HG02970 (cell line): ENCODE measurements around the gene BAHD1.
"Not testable (repeated sequence)": the region's sequence is repeated elsewhere in the genome, so short reads cannot be mapped to it uniquely, and the experiment has no call there.

Experiments used
- ATAC-seq: cut with Tn5 transposase; IDR thresholded peaks from one replicate; pipeline ENCODE4 v1.9.1; 2021; ENCODE audit warnings: mild to moderate bottlenecking, moderate library complexity, moderate number of reproducible peaks; ENCODE audit not compliant: unreplicated experiment, low FRiP score

Gene BAHD1

GRCh38 chr15:40443255-40443654, 2.5 kb downstream of the BAHD1 start:
- ATAC-seq, result no peak

GRCh38 chr15:40443846-40444245, 3.1 kb downstream of the BAHD1 start:
- ATAC-seq, result no peak

DNA sequence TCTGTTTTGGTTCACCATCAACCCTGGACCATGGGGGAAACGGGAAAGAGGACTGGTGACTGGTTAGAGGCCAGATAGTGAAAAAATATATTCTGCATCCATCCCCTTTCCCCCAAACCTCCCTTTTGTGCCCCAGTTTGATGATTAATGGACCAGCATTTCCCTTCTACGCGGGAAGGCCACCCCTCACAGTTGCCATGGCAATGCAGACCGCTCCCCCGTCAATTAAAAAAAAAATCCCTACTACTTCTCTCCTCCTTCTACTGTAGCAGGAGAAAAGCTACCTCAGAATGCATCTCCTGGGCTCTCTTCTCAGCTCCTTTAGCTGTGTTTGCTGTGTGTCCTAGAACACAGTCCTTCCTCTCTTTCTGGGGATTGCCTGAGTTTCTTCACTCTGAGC, 4.0 kb downstream of the BAHD1 start:
- no peak for ATAC-seq

DNA sequence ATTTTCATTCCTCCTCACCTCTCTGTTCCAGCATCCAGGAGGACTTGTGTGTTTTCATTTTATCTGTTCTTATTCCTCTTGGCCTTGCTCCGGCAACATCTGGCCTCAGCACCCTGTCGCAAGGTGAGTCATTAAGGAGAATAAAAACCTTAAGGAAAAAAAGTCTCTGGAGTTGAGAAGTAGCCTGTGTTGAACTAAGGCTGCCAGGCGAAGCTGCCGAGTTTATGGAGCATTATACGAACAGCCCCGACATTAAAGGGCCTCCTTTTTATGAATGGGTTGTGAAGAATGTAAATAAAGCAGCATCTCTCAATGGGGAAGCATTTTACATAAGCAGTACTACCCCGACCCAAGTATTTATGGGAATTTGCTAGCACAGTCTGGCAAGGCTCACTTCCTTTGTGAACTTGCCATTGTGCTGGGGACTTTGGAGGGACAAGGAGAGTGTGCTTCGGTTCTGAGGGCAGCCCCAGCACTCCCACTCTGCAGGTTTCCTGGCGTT, 4.7 kb downstream of the BAHD1 start:
- no peak for ATAC-seq

DNA sequence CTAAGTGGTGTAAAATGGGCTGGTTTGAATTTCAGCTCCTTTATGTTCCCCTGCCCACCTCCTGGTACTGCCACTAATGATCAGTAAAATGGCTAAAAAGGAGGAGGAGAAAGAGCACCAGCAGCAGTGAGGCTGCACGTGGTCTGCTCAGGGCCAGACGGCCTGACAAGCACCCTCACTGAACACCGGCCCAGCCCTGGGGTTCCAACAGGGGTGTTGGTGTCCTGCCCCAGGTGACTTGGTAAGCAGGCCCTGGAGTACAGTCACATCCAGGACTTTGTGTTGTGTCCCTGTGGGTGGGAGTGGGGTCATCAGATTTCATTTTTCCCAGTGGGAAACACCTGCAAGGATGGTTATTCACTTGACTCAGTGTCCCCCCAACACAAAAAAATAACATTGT, 5.4 kb downstream of the BAHD1 start:
- ATAC-seq, result no peak

GRCh38 chr15:40448354-40448753, 7.6 kb downstream of the BAHD1 start:
- ATAC-seq, result no peak

DNA sequence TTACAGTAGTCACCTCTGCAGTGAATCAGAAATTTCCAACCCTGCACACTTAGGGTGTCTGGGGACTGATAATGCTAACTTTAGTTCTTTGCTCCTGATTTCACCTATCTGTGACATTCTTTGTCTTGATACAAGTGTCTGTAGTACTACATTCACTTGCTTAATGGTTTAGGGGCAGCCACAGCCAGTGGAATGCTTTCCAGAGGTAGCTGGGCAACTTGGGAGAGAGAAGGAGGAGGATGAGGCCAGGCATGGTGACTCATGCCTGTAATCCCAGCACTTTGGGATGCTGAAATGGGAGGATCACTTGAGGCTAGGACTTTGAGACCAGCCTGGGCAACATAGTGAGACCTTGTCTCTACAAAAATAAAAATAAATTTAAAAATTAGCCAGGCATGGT, 8.5 kb downstream of the BAHD1 start:
- no peak for ATAC-seq

DNA sequence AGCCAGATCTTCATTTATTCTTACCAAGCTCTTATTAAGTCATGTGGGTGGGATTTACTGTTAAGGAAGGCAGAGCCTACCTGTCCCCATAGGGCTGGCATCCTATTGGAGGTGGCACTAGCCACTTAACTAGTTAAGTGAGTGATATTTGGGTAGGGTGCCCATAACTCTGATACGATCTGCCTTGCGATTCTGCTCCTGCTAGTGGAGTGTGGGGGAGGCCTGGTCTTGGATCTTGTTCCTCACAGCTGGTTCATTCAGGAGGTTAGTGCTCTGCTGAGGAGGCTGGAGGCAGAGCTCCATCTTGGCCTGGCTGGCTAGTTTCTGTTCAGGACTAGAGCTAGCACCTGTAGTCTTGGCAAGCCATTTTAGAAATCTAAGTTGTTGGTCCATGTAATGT, 9.3 kb downstream of the BAHD1 start:
- ATAC-seq, result no peak

- ATAC-seq, result no peak
Measured at GRCh38 chr15:40451527-40452158, 10.9 kb downstream of the BAHD1 start.

DNA sequence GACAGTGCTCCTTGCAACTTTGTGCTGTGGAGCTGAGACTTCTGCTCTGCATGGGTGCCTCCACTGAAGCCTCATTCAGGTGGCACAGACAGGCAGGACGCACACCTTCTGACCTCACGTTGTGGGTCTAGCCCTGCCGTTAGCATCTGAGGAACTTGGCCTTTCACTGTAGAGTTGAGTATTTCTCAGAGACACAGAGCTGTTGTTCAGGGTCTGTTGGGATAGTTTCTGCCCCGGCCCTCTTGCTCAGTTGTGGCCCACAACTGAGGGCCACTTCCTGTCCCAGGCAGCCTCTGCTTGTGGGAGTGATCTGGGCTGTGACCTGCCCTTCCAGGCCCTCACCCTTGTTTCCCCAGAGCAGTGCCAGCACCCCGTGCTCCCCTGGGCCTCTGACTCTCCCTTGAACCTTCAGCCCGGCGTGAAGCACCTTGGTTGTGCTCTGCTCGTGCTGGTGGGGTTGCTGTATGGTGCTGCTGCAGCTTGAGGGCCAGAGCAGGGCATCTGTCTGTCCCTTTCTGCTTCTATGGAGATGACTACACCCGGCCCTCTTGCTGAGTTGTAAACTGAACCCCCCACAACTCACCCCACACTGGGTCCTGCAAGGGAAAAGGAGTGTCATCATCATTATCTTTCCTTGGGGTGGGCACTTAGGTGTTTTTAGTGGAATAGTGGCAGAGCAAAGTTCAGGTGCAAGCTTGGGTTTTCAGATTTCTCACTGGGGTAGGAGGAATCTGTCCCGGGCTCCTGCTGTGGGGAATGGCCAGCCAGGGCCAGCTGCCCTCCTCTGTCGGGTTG, 11.7 kb downstream of the BAHD1 start:
- no peak for ATAC-seq

- not testable (repeated sequence) for ATAC-seq
Measured at GRCh38 chr15:40453941-40454340, 13.2 kb downstream of the BAHD1 start.

DNA sequence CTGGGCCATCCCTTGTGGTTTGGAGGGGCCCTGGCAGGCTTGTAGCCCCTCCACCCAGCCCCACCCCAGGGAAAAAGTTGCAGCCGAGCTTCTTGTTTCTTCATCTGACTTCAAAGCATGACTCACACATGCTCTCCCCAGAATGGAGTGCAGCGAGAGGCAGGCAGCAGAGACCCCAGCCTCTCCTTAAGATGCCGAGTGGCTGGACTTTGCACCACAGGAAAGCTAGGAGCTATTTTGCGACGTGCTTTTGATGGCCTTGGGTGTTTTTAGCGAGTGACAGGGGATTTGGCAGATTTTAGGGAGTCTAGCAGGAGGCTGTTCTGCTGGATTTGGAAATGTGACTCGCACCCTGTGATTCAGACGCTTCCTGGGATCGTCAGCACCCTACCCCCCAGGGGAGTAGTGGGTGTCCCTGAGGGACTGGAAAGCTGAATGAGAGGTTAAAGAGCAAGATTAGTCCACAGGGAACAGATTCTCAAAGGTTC, 14.2 kb downstream of the BAHD1 start:
- ATAC-seq, result no peak

- no peak for ATAC-seq
Measured at GRCh38 chr15:40456299-40456712, 15.6 kb downstream of the BAHD1 start.

DNA sequence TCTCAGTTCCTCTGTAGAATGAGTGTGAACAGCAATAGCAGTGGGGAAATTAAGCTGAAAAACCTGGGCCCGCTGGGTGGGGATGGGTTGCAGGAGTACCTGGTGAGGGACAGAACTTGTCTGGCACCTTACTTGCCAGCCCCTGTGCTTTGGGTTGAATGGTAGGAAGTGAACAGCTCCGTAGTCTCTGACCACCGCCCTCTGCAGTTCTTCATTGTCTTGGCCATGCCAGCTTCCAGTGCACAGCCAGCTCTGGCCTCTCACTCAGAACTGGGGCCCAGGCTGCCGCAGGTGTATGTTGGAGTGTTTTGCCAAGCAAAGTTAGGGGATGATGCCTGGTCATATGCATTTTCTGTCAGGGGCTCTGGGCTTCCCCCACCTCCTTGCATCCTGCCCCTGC, 16.0 kb downstream of the BAHD1 start:
- no peak for ATAC-seq

GRCh38 chr15:40458495-40459371, 18.0 kb downstream of the BAHD1 start:
- ATAC-seq, result no peak

DNA sequence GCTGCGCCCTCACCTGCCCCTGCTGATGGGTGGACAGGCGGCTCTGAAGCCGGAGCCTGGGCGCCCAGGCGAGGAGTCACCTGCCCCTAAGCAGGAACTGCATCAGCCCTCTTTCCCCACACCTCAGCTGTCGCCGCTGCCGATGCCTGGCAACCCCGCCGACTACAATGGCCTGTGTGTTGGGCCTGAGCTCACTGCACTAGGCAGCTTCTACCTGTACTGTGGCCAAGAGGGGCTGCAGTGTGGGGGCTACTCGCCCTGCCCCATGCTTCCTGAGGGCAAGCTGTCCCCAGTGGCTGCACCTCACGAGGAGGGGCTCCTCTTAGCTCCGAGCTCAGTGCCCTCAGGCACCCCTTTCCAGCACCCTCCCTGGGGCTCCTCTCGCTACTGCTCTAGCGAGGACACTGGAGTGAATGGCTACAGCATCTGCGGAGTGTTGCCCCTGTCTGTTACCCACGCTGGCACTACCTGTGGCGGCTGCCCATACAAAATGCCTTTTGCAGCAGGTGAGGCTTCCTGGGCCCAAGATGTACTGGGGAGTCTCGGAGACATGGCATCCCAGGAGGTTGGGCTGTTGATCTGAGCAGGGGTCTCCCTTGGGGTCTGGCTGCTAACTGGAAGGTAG, 18.8 kb downstream of the BAHD1 start:
- ATAC-seq, result no peak

GRCh38 chr15:40460404-40460803, 19.7 kb downstream of the BAHD1 start:
- no peak for ATAC-seq

- ATAC-seq, result no peak
Measured at GRCh38 chr15:40461958-40462357, 21.2 kb downstream of the BAHD1 start.

GRCh38 chr15:40463279-40463678, 22.5 kb downstream of the BAHD1 start:
- no peak for ATAC-seq

- ATAC-seq, result no peak
Measured at GRCh38 chr15:40463886-40464545, 23.3 kb downstream of the BAHD1 start.
